Measurements from ENCODE around the gene C1QC. TPM values are rescaled to one million over a fixed set of nuclear protein-coding genes. Genes with fewer than 3 reads are reported as not detected.

The C1QC gene
- total and polyA plus RNA-seq, 2 experiments from 2014 or later = not detected

GRCh38 chr1:22618056-22618455 lies 25.4 kb upstream of the C1QC start (continued):
- TF ChIP-seq REST (IDR thresholded peaks at IDR 0.05; ENCODE audit: unreplicated experiment) (no peak), CTCF (conservative IDR thresholded peaks at IDR 0.05; ENCODE audit: low read depth in 2 of 2) (no peak), EZH2 (IDR thresholded peaks at IDR 0.05; ENCODE audit: low read depth, unreplicated experiment) (no peak), ZNF114 (CRISPR knock-in tag; IDR thresholded peaks at IDR 0.05) (no peak), JUNB (IDR thresholded peaks at IDR 0.05; ENCODE audit: unreplicated experiment) (no peak), POLR2AphosphoS5 (IDR thresholded peaks at IDR 0.05; ENCODE audit: low read depth) (no peak), NANOG (IDR thresholded peaks at IDR 0.05; ENCODE audit: borderline replicate concordance) (no peak), EZH2phosphoT487 (IDR thresholded peaks at IDR 0.05; ENCODE audit: unreplicated experiment) (no peak)

- Mint-ChIP-seq H3K27ac (no peak overlapping the region), H3K9me3 (no peaks in the 10 kb centered on the region), H3K4me3 (no peak overlapping the region), H3K27me3 (ENCODE audit: insufficient read depth, low read depth, poor library complexity) (peaks cover 8% of the 10 kb centered on the region), H3K36me3 (ENCODE audit: low read depth) (no peaks in the 10 kb centered on the region), H3K4me1 (no peaks in the 10 kb centered on the region; the same call in 2 of the 3 replicates)
- Histone ChIP-seq H3K36me3 (ENCODE audit: insufficient read depth) (no peaks in the 10 kb centered on the region), H3K27me3 (ENCODE audit: insufficient read depth) (no peaks in the 10 kb centered on the region), H3F3A (replicated peaks; ENCODE audit: low read depth) (no peaks in the 10 kb centered on the region), H3K9me2 (ENCODE audit: insufficient read depth) (no peaks in the 10 kb centered on the region), H3K4me2 (no peak overlapping the region), H2AFZ (no peak overlapping the region), H3K79me2 (replicated peaks; ENCODE audit: insufficient read depth) (no peaks in the 10 kb centered on the region), H3K4me3 (no peak overlapping the region), H3K27ac (ENCODE audit: low read depth) (no peak overlapping the region), H4K20me1 (replicated peaks; ENCODE audit: insufficient read depth) (no peaks in the 10 kb centered on the region), H3K4me1 (ENCODE audit: insufficient read depth) (no peaks in the 10 kb centered on the region)
- DNase-seq (ENCODE audit: low spot score) (no peak), ATAC-seq (no peak)
- TF ChIP-seq CREB1 (CRISPR knock-in tag; IDR thresholded peaks at IDR 0.05; ENCODE audit: low read depth) = no peak
- no peak for TF ChIP-seq ZNF462 (CRISPR knock-in tag; IDR thresholded peaks at IDR 0.05)
- TF ChIP-seq EZH2phosphoT487 (IDR thresholded peaks at IDR 0.05; ENCODE audit: unreplicated experiment) = no peak
- no peak for TF ChIP-seq STAT1 (IDR thresholded peaks at IDR 0.05; ENCODE audit: unreplicated experiment)
- no peak for TF ChIP-seq JUNB (IDR thresholded peaks at IDR 0.05; ENCODE audit: unreplicated experiment)
- TF ChIP-seq ZNF331 (CRISPR knock-in tag; IDR thresholded peaks at IDR 0.05; ENCODE audit: low read depth) = no peak
- no peak for TF ChIP-seq ZNF114 (CRISPR knock-in tag; IDR thresholded peaks at IDR 0.05)
Observed at GRCh38 chr1:22619252-22619651, 24.2 kb upstream of the C1QC start.
